Right renal pelvis (tissue), 4 donors: ENCODE data around the gene MARCHF7. TPM values are rescaled to one million over a fixed set of nuclear protein-coding genes. Genes with fewer than 3 reads are reported as not detected.
"Not testable (repeated sequence)": the region's sequence is repeated elsewhere in the genome, so short reads cannot be mapped to it uniquely, and the experiment has no call there.

Source experiments
- DNase-seq, 4 donors: peaks; one replicate each; pipeline ENCODE4 v3.0.0-alpha.2; 2013; ENCODE audit warnings: low read depth in 4 of 4, low spot score in 3 of 4, missing footprints in 1 of 4
- polyA plus RNA-seq, 4 donors: library from polyadenylated mRNA; unstranded; fragments of 120-200 nt; gene quantifications; one replicate each; pipeline ENCODE4 v1.2.1, GENCODE V29; 2013; ENCODE audit not compliant: insufficient read length in 4 of 4

Gene MARCHF7
- polyA plus RNA-seq, 4 donors = 135 to 174 (median 167) TPM

GRCh38 chr2:159716857-159717256, 4.6 kb downstream of the MARCHF7 start:
- DNase-seq = no peak

GRCh38 chr2:159720676-159721075, 8.4 kb downstream of the MARCHF7 start:
- no peak for DNase-seq

GRCh38 chr2:159722580-159722979, 10.3 kb downstream of the MARCHF7 start:
- DNase-seq = no peak

- DNase-seq = not testable (repeated sequence)
These were observed 12.7 kb downstream of the MARCHF7 start for GRCh38 chr2:159724795-159725572.

GRCh38 chr2:159725713-159726112, 13.4 kb downstream of the MARCHF7 start:
- DNase-seq = no peak

- DNase-seq = no peak
These were observed 16.3 kb downstream of the MARCHF7 start for GRCh38 chr2:159728629-159729028.

- no peak for DNase-seq
These were observed 23.3 kb downstream of the MARCHF7 start for GRCh38 chr2:159735648-159736047.

GRCh38 chr2:159736048-159736447, 23.7 kb downstream of the MARCHF7 start:
- no peak for DNase-seq

GRCh38 chr2:159737292-159737916, 25.1 kb downstream of the MARCHF7 start:
- no peak for DNase-seq

GRCh38 chr2:159737917-159738296, 25.6 kb downstream of the MARCHF7 start:
- DNase-seq = no peak

- DNase-seq = no peak
These were observed 26.4 kb downstream of the MARCHF7 start for GRCh38 chr2:159738509-159739390.

GRCh38 chr2:159742846-159743245, 30.5 kb downstream of the MARCHF7 start:
- DNase-seq = no peak

- no peak for DNase-seq
These were observed 32.1 kb downstream of the MARCHF7 start for GRCh38 chr2:159744363-159744762.

- DNase-seq = not testable (repeated sequence)
These were observed 32.9 kb downstream of the MARCHF7 start for GRCh38 chr2:159745237-159745636.

- DNase-seq = no peak
These were observed 35.8 kb downstream of the MARCHF7 start for GRCh38 chr2:159748089-159748488.

- DNase-seq = no peak
These were observed 38.6 kb downstream of the MARCHF7 start for GRCh38 chr2:159750873-159751272.

GRCh38 chr2:159753797-159754196, 41.5 kb downstream of the MARCHF7 start:
- no peak for DNase-seq

- DNase-seq = no peak
These were observed 42.7 kb downstream of the MARCHF7 start for GRCh38 chr2:159755014-159755413.

GRCh38 chr2:159755788-159756187, 43.5 kb downstream of the MARCHF7 start:
- DNase-seq = no peak

GRCh38 chr2:159758239-159758638, 45.9 kb downstream of the MARCHF7 start:
- no peak for DNase-seq

GRCh38 chr2:159758686-159759085, 46.4 kb downstream of the MARCHF7 start:
- DNase-seq = no peak
